Activated B cell treated with CpG ODN at 0.5 μM for 24 hours (primary cell): Measurements from ENCODE around the gene DUSP2. TPM values are rescaled to one million over a fixed set of nuclear protein-coding genes. Genes with fewer than 3 reads are reported as not detected.

Experiments used
- ATAC-seq: fragments of 200-7000 bp; cut with Tn5 transposase; one replicate; pipeline ENCODE4 v1.10.0; 2021; ENCODE audit warnings: low read depth, mild to moderate bottlenecking, moderate library complexity
- CTCF ChIA-PET: fragments of 350-600 bp; sonication (Branson Sonifier 250); formaldehyde crosslinking; loops from one replicate; lab custom pipeline; 2021; ENCODE audit warnings: antibody characterized with exemption; lab: Charles Lee
- POLR2A ChIA-PET: fragments of 350-600 bp; sonication (Branson Sonifier 250); formaldehyde crosslinking; loops from one replicate; lab custom pipeline; 2021; ENCODE audit warnings: antibody characterized with exemption; lab: Charles Lee
- DNase-seq: peaks from one replicate; pipeline ENCODE4 v3.0.0; 2022
- H3K27ac Mint-ChIP-seq: one replicate; pipeline ENCODE4 v1.8.0; 2020; ENCODE audit warnings: mixed read lengths
- H3K27me3 Mint-ChIP-seq: one replicate; pipeline ENCODE4 v1.8.0; 2021; ENCODE audit warnings: mixed read lengths
- H3K36me3 Mint-ChIP-seq: one replicate; pipeline ENCODE4 v1.8.0; 2021; ENCODE audit warnings: low read depth, mixed read lengths
- H3K4me1 Mint-ChIP-seq: one replicate; pipeline ENCODE4 v1.8.0; 2021; ENCODE audit warnings: mixed read lengths
- H3K4me3 Mint-ChIP-seq: one replicate; pipeline ENCODE4 v1.8.0; 2020; ENCODE audit warnings: mild to moderate bottlenecking, mixed read lengths
- H3K9me3 Mint-ChIP-seq: one replicate; pipeline ENCODE4 v1.8.0; 2020; ENCODE audit warnings: mixed read lengths
- intact Hi-C: fragments of 100-400 bp; cut with micrococcal nuclease; formaldehyde crosslinking; loops from one replicate; pipeline ENCODE4 v1.15.1; 2024
- total RNA-seq: library from RNA; stranded (reverse); gene quantifications from 2 replicates; pipeline ENCODE4 v1.2.3, GENCODE V29; 2022
- TF ChIP-seq, protein P1 (sequence below): fragments of 200-600 bp; IDR thresholded peaks from one replicate; pipeline ENCODE4 v1.8.0; 2022; ENCODE audit warnings: antibody characterized with exemption, mild to moderate bottlenecking

The DUSP2 gene
- total RNA-seq, 1 donor from 2014 or later, result 118 TPM

DNA sequence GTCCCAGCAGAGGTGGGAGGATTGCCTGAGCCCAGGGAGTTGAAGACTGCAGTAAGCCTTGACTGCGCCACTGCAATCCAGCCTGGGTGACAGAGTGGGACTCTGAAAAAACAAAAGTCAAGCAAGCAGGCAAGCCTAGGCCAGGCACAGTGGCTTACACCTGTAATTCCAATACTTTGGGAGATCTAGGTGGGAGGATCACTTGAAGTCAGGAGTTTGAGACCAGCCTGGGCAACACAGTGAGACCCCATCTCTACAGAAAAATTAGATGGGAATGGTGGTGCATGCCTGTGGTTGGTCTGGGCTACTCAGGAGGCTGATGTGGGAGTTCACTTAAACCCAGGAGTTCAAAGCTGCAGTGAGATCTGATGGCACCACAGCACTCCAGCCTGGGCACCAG, 34.8 kb upstream of the DUSP2 start:
- POLR2A ChIA-PET, result interaction anchor here (1.1 kb wide), 1 partner anchor 28 kb away, joined by 3 read pairs; no protein-coding TSS in a partner anchor
- H3K27me3 Mint-ChIP-seq, result no peaks in the 10 kb centered on the region
- H3K9me3 Mint-ChIP-seq, result no peaks in the 10 kb centered on the region
- ATAC-seq, result no peak
- H3K36me3 Mint-ChIP-seq, result peaks cover 18% of the 10 kb centered on the region
- intact Hi-C loops, result no loop called here
- H3K27ac Mint-ChIP-seq, result no peak overlapping the region
- H3K4me3 Mint-ChIP-seq, result no peak overlapping the region
- DNase-seq, result no peak
- CTCF ChIA-PET, result interaction anchor here (0.8 to 3.3 kb wide), 4 partner anchors 41 to 167 kb away, joined by 3 to 10 read pairs (median 3); no protein-coding TSS in a partner anchor
- H3K4me1 Mint-ChIP-seq, result peaks cover 2% of the 10 kb centered on the region
- TF ChIP-seq, protein P1, sequence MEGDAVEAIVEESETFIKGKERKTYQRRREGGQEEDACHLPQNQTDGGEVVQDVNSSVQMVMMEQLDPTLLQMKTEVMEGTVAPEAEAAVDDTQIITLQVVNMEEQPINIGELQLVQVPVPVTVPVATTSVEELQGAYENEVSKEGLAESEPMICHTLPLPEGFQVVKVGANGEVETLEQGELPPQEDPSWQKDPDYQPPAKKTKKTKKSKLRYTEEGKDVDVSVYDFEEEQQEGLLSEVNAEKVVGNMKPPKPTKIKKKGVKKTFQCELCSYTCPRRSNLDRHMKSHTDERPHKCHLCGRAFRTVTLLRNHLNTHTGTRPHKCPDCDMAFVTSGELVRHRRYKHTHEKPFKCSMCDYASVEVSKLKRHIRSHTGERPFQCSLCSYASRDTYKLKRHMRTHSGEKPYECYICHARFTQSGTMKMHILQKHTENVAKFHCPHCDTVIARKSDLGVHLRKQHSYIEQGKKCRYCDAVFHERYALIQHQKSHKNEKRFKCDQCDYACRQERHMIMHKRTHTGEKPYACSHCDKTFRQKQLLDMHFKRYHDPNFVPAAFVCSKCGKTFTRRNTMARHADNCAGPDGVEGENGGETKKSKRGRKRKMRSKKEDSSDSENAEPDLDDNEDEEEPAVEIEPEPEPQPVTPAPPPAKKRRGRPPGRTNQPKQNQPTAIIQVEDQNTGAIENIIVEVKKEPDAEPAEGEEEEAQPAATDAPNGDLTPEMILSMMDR, result no peak

DNA sequence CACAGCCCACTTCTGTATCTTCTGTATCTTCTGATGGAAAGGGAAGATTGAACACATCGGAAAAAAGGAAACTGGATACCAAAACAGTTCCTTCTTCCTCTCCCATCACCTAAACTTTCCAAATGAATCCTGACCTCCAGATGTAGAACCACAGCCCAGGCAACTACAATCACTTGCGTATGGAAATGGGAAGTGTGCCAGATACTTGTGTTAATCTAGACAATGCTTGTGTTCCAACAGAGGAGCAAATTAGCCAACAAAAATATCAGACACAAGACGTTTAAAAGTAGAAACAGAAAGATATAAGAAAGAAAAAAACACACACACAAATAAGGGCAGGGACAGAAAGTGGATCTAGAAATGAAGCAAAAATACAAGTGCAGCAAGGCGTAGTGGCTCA, 31.4 kb upstream of the DUSP2 start:
- Mint-ChIP-seq H3K27ac (no peak overlapping the region), H3K9me3 (no peaks in the 10 kb centered on the region), H3K27me3 (no peaks in the 10 kb centered on the region), H3K36me3 (no peaks in the 10 kb centered on the region), H3K4me3 (no peak overlapping the region), H3K4me1 (peaks cover 22% of the 10 kb centered on the region)
- ATAC-seq (no peak), DNase-seq (no peak)
- ChIA-PET POLR2A (interaction anchor here (14.8 kb wide), 1 partner anchor 33 kb away, joined by 534 read pairs; the partner anchor contains the start of genes ASTL and DUSP2), CTCF (interaction anchor here (1.3 to 7.0 kb wide), 5 partner anchors 36 to 153 kb away, joined by 3 to 511 read pairs (median 17); partner anchors contain the start of genes ADRA2B, ASTL and DUSP2)
- TF ChIP-seq, protein P1, result no peak
- intact Hi-C loops, result loop anchor here (10.0 kb wide), 2 partner anchors 152 to 182 kb away; partner anchors contain the start of gene ANKRD36C

DNA sequence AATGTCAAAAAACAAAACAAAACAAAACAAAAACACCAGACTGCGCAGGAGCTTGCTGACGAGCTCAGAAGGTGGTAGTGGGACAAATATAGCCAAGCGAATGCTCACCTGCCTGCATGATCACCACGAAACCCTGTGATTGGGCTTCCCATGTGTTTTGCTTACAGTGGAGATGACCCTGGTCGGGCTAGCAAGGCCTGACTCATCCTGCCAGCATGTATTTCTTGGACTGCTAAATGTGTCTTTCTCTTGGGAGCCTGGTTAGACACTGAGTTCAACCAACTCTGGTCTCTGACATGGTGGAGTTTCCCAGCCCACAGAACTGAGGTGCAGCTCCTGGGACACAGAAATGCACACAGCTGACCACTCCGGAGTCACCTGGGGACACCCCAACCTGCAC, 30.7 kb upstream of the DUSP2 start:
- no peak for DNase-seq
- H3K9me3 Mint-ChIP-seq, result no peaks in the 10 kb centered on the region
- ATAC-seq, result no peak
- H3K27ac Mint-ChIP-seq, result no peak overlapping the region
- TF ChIP-seq, protein P1, result no peak
- H3K4me3 Mint-ChIP-seq, result no peak overlapping the region
- H3K36me3 Mint-ChIP-seq, result no peaks in the 10 kb centered on the region
- ChIA-PET CTCF (interaction anchor here (1.2 to 7.0 kb wide), 9 partner anchors 25 to 153 kb away, joined by 3 to 511 read pairs (median 12); partner anchors contain the start of genes ADRA2B, ASTL, DUSP2 and STARD7), POLR2A (interaction anchor here (2.0 to 14.8 kb wide), 4 partner anchors 32 to 91 kb away, joined by 7 to 534 read pairs (median 12); partner anchors contain the start of genes ASTL, DUSP2 and STARD7)
- intact Hi-C loops, result loop anchor here (10.0 kb wide), 2 partner anchors 151 to 181 kb away; partner anchors contain the start of gene ANKRD36C
- H3K4me1 Mint-ChIP-seq, result peaks cover 22% of the 10 kb centered on the region
- no peaks in the 10 kb centered on the region for H3K27me3 Mint-ChIP-seq

DNA sequence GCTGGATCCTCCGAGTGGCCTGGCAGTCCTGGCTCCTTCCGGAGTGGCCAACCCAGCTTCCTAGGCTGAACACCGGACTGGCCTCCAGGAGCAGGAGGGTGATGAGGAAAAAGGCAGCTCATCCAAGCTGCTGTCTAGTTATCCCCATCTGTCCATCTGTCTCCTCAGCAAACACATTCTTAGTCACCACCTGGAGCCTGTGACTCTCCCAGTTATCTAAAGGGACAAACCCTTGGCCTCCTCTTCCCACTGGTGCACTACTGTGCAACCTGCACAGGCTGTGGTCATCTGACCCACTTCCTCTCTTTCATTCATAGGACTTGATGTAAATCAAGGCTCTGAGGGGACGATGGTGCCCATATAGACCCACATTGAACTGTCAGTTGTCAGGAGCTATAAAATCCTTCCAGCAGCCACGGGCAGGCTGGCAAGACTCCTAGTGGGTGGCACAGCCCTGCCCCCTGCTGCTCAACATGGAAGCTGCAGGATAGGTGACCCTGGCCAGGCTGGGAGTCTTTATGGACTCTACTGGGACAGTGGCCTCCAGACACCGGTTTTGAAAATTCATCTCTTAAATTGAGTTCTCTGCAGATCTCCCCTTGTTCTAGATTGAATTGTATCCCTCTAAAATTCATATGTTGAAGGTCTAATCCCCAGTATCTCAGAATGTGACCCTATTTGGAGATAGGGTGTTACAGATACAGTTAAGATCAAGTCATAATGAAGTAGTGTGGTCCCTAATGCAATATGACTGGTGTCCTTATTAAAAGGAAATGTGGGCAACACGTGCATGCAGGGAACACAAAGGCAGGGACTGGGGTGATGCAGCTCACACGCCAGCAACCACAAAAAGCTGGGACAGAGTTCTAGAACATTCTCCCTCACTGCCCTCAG, 29.3 kb upstream of the DUSP2 start:
- Mint-ChIP-seq H3K4me3 (no peak overlapping the region), H3K27me3 (no peaks in the 10 kb centered on the region), H3K9me3 (no peaks in the 10 kb centered on the region), H3K4me1 (peaks cover 20% of the 10 kb centered on the region), H3K36me3 (no peaks in the 10 kb centered on the region), H3K27ac (no peak overlapping the region)
- peak; percentile 76 for DNase-seq
- ATAC-seq, result peak; percentile 99
- ChIA-PET POLR2A (interaction anchor here (0.5 to 14.8 kb wide), 14 partner anchors 11 to 152 kb away, joined by 3 to 534 read pairs (median 6); partner anchors contain the start of genes ASTL, CIAO1, DUSP2 and STARD7), CTCF (interaction anchor here (0.6 to 7.0 kb wide), 42 partner anchors 10 to 379 kb away, joined by 3 to 511 read pairs (median 5); partner anchors contain the start of genes ADRA2B, ANKRD36C, ASTL and CIAO1)
- intact Hi-C loops, result loop anchor here (1.0 to 10.0 kb wide), 6 partner anchors 10 to 180 kb away; partner anchors contain the start of genes ANKRD36C and ASTL
- TF ChIP-seq, protein P1, result peak; percentile 75
